ENCODE results near the gene CDR2.

Gene CDR2

DNA sequence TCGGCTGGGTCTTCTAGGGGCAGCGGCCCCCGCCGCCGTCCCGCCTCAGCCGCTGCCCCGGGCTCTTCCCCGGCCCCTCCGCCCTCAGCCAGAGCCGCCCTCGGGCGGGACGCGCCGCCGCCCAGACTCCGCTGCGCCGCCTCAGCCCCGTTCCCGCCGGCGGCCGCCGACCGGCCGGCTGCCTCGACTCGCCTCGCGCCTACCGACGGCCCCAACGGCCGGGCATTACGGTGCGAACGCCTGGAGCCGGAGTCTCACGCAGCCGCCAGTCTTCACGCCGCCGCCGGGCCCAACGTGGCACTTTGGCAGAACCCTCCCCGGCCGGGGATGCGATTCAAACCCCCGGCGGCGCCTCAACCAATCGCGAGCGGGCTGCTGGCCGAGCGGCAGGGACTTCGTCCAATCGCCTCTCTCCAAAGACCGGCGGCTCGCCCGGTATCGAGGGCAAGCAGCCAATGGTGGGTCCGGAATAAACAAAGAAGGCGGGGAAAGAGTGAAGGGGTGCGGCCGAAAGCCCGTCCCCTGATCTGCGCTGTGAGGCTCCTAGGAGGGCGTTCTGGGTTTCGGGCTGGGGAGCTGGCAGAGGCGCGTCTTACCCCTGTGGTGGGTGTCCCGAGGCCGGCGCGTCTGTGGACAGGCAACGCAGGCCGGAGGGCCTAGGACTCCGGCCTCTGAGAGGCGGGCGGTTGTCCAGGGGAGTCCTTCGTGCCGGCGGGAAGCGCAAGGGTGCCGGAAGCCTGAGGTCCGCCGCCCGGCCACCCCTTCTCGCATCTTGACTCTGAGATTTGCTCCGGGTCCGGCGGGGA lies at the start of gene CDR2:
CDR2 (minus strand) TSS at position 309 of the 806 bp plus-strand sequence. CDS start 310 bp downstream, outside the sequence.
- POLR2A ChIA-PET, result interaction anchor here (1.1 kb wide), 1 partner anchor 19 kb away, joined by 4 read pairs; no protein-coding TSS in a partner anchor
- DNase-seq (ENCODE audit: extremely low spot score), result peak; percentile 98
- TF ChIP-seq L3MBTL2 (conservative IDR thresholded peaks at IDR 0.05), result peak; percentile 61
- TF ChIP-seq, protein P1, sequence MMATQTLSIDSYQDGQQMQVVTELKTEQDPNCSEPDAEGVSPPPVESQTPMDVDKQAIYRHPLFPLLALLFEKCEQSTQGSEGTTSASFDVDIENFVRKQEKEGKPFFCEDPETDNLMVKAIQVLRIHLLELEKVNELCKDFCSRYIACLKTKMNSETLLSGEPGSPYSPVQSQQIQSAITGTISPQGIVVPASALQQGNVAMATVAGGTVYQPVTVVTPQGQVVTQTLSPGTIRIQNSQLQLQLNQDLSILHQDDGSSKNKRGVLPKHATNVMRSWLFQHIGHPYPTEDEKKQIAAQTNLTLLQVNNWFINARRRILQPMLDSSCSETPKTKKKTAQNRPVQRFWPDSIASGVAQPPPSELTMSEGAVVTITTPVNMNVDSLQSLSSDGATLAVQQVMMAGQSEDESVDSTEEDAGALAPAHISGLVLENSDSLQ (IDR thresholded peaks at IDR 0.05), result peak; percentile 100
- no peak for TF ChIP-seq ZNF384 (IDR thresholded peaks at IDR 0.05)
- TF ChIP-seq NFRKB (IDR thresholded peaks at IDR 0.05), result no peak
- no peak for TF ChIP-seq SUZ12 (IDR thresholded peaks at IDR 0.05)
- TF ChIP-seq ARNT (IDR thresholded peaks at IDR 0.05), result peak; percentile 37; the same call in 1 of the 2 replicates
- TF ChIP-seq FOXK2 (IDR thresholded peaks at IDR 0.05), result no peak
- TF ChIP-seq FOXM1 (IDR thresholded peaks at IDR 0.05; ENCODE audit: borderline replicate concordance), result no peak
- CTCF ChIA-PET, result no interaction called here

DNA sequence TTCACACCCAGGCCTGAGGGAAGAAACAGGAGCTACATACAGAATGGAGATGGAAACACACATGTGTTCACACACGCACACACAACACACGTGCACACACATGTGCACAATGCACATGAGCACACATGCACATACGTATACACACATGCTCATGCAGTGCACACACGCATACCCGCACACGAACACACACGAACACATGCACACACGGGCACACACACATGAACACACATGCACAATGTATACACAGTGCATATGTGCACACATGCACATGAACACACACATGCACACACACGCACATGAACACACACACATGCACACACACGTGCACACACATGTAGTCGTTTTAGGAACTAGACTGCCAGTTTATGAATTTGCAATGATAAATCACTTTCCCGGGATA lies 49.3 kb upstream of the CDR2 start:
- POLR2A ChIA-PET, result no interaction called here
- DNase-seq (ENCODE audit: extremely low spot score), result no peak
- CTCF ChIA-PET, result no interaction called here

DNA sequence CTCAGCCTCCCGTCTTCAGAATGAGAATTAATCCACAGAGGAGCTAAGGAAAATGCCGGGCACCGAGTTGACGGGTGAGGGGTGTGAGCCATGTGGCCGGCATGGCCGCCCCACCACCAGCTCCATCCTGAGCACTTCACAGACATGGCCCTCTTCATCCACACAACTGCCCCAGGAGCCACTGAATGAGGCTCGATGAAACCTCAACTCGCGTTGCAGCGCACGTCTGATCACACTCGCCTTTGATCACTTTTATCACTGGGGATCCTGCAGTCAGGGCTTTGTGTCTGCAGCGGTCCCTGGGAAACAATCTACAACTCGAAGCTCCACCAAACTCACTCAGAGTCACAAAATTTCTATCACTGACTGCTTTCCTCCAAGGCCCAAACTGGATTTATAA lies 46.7 kb upstream of the CDR2 start:
- POLR2A ChIA-PET, result no interaction called here
- CTCF ChIA-PET, result no interaction called here
- DNase-seq (ENCODE audit: extremely low spot score), result no peak
- TF ChIP-seq, protein P1 (IDR thresholded peaks at IDR 0.05), result no peak
- no peak for TF ChIP-seq L3MBTL2 (conservative IDR thresholded peaks at IDR 0.05)
- no peak for TF ChIP-seq ZNF384 (IDR thresholded peaks at IDR 0.05)
- no peak for TF ChIP-seq ELF4 (IDR thresholded peaks at IDR 0.05)
- TF ChIP-seq FOXM1 (IDR thresholded peaks at IDR 0.05; ENCODE audit: borderline replicate concordance), result no peak
- TF ChIP-seq NFRKB (IDR thresholded peaks at IDR 0.05), result no peak
- no peak for TF ChIP-seq SUZ12 (IDR thresholded peaks at IDR 0.05)
- no peak for TF ChIP-seq FOXK2 (IDR thresholded peaks at IDR 0.05)
- no peak for TF ChIP-seq ARNT (IDR thresholded peaks at IDR 0.05)

More for the DNA sequence above, 49.3 kb upstream of the CDR2 start:
- TF ChIP-seq ELF4 (IDR thresholded peaks at IDR 0.05) (no peak), HDGF (IDR thresholded peaks at IDR 0.05; ENCODE audit: borderline replicate concordance) (no peak), SUZ12 (IDR thresholded peaks at IDR 0.05) (no peak), SP1 (IDR thresholded peaks at IDR 0.05) (no peak), FOXA1 (IDR thresholded peaks at IDR 0.05) (no peak), ZNF384 (IDR thresholded peaks at IDR 0.05) (no peak), BHLHE40 (IDR thresholded peaks at IDR 0.05; ENCODE audit: borderline replicate concordance) (no peak), L3MBTL2 (conservative IDR thresholded peaks at IDR 0.05) (no peak), FOXM1 (IDR thresholded peaks at IDR 0.05; ENCODE audit: borderline replicate concordance) (no peak), ARNT (IDR thresholded peaks at IDR 0.05) (no peak), LEF1 (IDR thresholded peaks at IDR 0.05; ENCODE audit: borderline replicate concordance) (no peak), FOXK2 (IDR thresholded peaks at IDR 0.05) (no peak), TARDBP (IDR thresholded peaks at IDR 0.05) (no peak), CTBP1 (IDR thresholded peaks at IDR 0.05; ENCODE audit: borderline replicate concordance) (no peak), NFRKB (IDR thresholded peaks at IDR 0.05) (no peak)
- TF ChIP-seq, protein P1 (IDR thresholded peaks at IDR 0.05), result no peak

DNA sequence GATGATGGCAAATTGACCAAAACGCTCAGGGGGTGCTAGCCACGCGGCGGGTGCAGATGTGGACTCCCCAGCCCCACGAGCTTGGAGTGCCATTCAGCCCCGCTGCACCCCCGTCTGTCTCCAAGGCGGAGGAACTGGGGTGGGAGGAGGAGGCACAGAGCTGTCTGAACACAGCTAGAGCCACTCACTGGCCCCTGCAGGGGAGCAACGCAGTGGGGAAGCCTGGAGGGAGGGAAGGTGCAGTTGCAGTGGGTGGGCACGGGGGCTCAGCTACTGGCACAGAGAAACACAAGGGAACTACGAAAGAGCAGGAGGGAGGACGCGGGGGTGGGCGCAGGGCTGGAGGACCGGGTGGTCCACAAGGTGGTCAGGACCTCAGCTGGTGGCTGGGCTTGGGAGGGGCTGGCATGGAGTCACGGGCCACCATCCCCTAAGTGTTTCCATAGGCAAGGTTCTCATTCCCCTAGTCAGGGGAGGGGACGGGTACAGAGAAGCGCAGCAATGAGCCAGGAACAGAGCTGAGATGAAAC lies 46.3 kb upstream of the CDR2 start:
- POLR2A ChIA-PET, result no interaction called here
- TF ChIP-seq, protein P1 (IDR thresholded peaks at IDR 0.05), result no peak
- no peak for TF ChIP-seq SP1 (IDR thresholded peaks at IDR 0.05)
- TF ChIP-seq HDGF (IDR thresholded peaks at IDR 0.05; ENCODE audit: borderline replicate concordance), result no peak
- no peak for DNase-seq (ENCODE audit: extremely low spot score)
- CTCF ChIA-PET, result no interaction called here

DNA sequence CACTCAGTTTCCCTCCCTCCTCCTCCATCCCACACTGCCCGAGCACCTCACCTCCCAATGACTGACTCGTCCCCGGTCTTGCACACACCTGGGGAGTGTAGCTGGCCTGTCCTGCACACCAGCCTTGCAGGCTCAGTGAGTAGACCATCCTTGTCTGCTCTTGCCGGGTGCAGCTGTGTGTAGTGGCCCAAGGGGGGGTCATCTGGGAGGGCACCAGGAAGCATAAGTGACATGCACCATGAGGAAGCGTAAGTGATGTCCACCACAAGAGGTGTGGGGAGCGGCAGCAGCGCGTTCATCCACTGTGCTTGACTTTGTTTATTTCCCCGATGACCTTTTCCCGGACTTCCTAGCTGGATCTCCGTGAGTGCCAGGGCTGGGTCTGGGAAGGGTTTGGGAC lies 45.5 kb upstream of the CDR2 start:
- no peak for DNase-seq (ENCODE audit: extremely low spot score)
- POLR2A ChIA-PET, result no interaction called here
- TF ChIP-seq NFRKB (IDR thresholded peaks at IDR 0.05), result no peak
- TF ChIP-seq SP1 (IDR thresholded peaks at IDR 0.05), result no peak
- TF ChIP-seq ELF4 (IDR thresholded peaks at IDR 0.05), result no peak
- TF ChIP-seq SUZ12 (IDR thresholded peaks at IDR 0.05), result no peak
- TF ChIP-seq CTBP1 (IDR thresholded peaks at IDR 0.05; ENCODE audit: borderline replicate concordance), result no peak
- no peak for TF ChIP-seq FOXM1 (IDR thresholded peaks at IDR 0.05; ENCODE audit: borderline replicate concordance)
- TF ChIP-seq HDGF (IDR thresholded peaks at IDR 0.05; ENCODE audit: borderline replicate concordance), result no peak
- TF ChIP-seq FOXK2 (IDR thresholded peaks at IDR 0.05), result no peak
- TF ChIP-seq TARDBP (IDR thresholded peaks at IDR 0.05), result no peak
- TF ChIP-seq L3MBTL2 (conservative IDR thresholded peaks at IDR 0.05), result no peak
- TF ChIP-seq ZNF384 (IDR thresholded peaks at IDR 0.05), result no peak
- TF ChIP-seq, protein P1 (IDR thresholded peaks at IDR 0.05), result no peak
- no peak for TF ChIP-seq LEF1 (IDR thresholded peaks at IDR 0.05; ENCODE audit: borderline replicate concordance)
- no peak for TF ChIP-seq ARNT (IDR thresholded peaks at IDR 0.05)
- TF ChIP-seq BHLHE40 (IDR thresholded peaks at IDR 0.05; ENCODE audit: borderline replicate concordance), result no peak
- no peak for TF ChIP-seq FOXA1 (IDR thresholded peaks at IDR 0.05)
- CTCF ChIA-PET, result interaction anchor here (0.6 kb wide), 1 partner anchor 535 kb away, joined by 3 read pairs; no protein-coding TSS in a partner anchor
